HG03039 (cell line): ENCODE measurements around the gene CPTP.

Experiments
- ATAC-seq: cut with Tn5 transposase; IDR thresholded peaks from one replicate; pipeline ENCODE4 v1.9.1; 2021; ENCODE audit warnings: mild to moderate bottlenecking, moderate library complexity; ENCODE audit not compliant: unreplicated experiment

The CPTP gene

GRCh38 chr1:1332774-1333480 lies 8.3 kb downstream of the CPTP start:
- ATAC-seq, result no peak

DNA sequence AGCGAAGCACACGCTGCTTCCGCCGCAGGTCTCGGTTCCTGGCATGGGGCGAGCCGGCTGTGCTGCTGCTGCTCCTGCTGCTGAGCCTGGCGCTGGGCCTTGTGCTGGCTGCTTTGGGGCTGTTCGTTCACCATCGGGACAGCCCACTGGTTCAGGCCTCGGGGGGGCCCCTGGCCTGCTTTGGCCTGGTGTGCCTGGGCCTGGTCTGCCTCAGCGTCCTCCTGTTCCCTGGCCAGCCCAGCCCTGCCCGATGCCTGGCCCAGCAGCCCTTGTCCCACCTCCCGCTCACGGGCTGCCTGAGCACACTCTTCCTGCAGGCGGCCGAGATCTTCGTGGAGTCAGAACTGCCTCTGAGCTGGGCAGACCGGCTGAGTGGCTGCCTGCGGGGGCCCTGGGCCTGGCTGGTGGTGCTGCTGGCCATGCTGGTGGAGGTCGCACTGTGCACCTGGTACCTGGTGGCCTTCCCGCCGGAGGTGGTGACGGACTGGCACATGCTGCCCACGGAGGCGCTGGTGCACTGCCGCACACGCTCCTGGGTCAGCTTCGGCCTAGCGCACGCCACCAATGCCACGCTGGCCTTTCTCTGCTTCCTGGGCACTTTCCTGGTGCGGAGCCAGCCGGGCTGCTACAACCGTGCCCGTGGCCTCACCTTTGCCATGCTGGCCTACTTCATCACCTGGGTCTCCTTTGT lies 9.1 kb downstream of the CPTP start:
- no peak for ATAC-seq

GRCh38 chr1:1334835-1335234 lies 10.2 kb downstream of the CPTP start:
- ATAC-seq, result no peak

DNA sequence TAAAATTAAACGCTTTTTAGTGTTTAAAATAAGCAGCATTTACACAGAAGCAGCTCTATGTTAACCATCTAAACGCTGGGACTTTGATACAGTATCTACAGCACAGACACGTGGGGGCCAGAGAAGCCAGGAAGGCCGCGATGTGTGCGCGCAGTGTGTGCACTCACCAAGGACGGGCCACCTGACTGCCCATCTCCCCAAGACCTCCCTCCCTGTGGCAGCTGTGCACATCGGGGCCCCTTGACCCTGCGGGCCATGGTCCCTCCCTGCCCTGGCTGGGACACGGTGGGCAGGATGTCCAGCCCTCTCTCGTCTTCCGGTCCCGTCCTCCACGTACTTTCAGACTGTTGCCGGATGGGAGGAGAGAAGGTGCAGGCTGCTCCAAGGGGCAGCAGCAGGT lies 10.7 kb downstream of the CPTP start:
- ATAC-seq, result no peak

GRCh38 chr1:1335792-1336248 lies 11.2 kb downstream of the CPTP start:
- ATAC-seq, result no peak

- no peak for ATAC-seq
Measured at GRCh38 chr1:1336446-1336845, 11.8 kb downstream of the CPTP start.

DNA sequence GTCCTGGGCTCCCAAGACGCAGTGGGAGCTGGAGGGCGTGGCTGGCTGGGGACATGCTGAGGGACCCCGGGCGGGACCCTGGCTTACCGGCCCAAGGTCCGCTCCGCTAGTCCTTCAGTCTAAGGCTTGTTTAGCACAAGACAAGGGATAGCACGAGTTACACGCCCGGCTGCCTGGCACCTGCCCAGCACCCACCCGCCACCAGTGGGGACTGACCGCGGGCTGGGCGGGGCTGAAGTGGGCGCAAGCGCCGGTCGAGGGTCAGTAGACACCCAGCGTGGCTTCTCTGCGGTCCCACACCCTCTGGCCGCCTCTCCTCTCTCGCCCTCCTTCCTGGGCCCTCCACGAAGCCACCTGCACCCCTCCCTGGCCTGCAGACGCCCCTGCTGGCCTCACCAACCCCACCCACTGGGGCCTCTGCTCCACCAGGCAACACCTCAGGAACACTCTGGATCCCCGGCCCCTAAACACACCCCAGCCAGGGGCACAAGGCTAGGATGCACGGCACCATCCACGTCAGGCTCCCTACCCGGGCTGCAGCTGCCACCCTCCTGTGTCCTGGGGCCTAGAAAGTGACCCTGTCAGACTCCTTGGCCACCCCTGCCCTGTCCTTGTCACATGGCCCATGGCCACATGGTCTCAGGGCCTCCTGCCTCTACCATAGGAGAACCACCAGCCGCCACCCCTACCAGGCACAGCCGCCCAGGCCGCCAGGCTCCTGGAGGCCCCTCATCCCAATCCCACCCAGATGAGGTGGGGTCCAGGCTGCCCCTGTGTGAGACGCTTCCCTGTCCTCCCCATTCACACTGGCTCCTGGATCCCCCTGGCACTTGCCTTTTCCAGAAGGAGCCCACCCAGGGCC lies 12.6 kb downstream of the CPTP start:
- ATAC-seq, result no peak

DNA sequence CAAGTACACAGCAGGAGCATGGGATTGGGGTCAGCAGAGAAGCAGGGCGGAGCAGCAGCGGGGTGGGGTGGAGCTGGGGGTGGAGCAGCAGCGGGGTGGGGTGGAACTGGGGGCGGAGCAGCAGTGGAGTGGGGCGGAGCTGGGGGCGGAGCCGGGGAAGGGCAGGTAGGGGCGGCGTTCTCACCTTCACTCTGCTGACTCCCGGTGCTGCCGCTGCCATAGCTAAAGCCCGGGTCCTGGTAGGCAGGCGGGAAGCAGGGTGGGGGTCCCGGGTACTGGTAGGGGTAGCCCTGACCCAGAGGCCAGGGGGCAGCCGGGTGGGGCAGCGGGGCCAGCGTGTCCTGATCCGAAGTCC lies 13.2 kb downstream of the CPTP start:
- ATAC-seq, result no peak

GRCh38 chr1:1338278-1338677 lies 13.7 kb downstream of the CPTP start:
- no peak for ATAC-seq

DNA sequence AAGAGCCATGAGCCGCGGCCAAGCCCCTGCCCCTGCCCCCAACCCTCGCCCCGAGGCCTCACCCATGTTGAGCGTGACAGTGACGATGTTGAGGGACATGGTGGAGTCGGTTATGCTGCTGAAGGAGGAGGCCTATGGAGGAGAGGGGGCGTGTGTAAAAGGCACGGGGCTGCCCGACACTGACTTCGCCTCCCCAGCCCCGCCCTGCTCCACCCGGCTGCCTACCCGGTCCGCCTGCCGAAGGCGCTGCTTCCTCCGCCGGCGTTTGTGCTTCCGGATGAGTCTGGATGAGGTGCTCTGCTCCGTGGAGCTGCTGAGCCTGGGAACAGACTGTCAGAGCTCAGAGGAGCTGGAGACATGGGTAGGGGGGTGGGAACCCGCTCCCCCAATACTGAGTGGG lies 15.6 kb downstream of the CPTP start:
- no peak for ATAC-seq

DNA sequence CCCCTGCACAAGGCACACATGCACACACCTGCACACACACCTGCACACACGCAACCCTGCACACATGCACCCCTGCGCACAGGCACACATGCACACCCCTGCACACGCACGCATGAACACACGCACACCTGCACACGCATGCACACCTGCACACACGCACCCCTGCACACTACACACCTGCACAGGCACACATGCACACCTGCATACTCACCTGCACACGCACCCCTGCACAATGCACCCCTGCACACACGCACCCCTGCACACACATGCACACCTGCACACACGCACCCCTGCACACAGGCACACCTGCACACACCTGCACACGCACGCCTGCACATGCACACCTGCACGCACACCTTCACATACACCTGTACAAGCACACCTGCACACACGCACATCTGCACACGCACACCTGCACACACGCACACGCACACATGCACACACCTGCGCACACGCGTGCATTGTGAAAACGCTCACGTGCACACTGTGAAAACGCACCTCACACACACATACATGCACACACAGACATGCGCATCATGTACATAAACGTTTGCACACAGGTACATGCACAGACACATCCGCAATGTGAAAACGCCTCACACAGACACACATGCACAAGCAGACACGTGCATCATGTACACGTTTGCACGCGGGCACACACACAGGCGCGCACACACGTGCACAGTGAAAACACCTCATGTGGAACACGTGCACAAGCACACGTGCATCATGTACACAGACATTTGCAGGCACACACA lies 16.4 kb downstream of the CPTP start:
- ATAC-seq, result no peak

- no peak for ATAC-seq
Measured at GRCh38 chr1:1341549-1342021, 17.0 kb downstream of the CPTP start.

DNA sequence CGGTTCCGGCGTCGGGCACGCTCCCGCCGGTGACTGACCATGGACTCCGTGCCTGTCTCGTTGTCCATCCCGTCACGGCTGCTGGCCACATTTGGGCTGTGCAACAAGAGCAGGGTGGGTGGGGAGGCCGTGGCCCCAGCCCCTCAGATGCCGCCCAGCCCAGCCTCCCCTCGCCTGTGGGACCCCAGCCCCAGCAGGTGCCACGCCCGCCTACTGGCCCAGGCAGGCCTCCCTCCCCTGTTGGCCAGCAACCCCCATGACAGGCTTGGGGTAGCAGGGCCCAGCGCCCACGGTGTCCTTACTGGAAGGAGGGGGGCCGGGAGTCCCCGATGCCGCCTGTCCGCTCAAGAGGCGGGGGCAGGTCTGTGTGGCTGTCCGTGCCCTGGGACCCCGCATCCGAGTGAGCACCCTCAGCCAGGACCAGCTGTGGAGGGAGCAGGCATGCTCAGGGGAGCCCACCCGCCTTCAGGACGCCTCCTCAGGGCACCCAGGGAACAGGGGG lies 17.5 kb downstream of the CPTP start:
- ATAC-seq, result no peak

DNA sequence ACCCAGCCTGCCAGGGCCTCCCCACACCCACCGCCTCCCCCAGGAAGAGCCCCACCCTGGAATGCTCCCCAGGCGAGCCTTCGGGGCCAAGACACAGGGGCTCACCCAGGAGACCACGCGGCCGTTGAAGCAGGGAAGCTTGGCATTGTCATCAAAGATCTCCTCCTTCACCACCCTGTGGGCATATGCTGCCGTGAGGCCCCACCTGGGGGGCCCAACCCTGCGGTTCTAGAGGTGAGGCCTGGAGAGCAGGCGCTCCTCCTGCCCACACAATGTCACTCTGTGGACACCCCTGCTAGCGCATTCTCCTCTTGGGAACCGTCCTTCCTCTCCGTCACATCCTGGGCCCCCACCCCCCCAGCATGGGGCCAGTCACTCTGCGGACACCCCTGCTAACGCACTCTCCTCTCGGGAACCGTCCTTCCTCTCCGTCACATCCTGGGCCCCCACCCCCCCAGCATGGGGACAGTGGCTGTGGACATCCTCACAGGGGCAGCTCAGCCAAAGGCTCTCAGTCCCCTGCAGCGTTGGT lies 18.0 kb downstream of the CPTP start:
- no peak for ATAC-seq

DNA sequence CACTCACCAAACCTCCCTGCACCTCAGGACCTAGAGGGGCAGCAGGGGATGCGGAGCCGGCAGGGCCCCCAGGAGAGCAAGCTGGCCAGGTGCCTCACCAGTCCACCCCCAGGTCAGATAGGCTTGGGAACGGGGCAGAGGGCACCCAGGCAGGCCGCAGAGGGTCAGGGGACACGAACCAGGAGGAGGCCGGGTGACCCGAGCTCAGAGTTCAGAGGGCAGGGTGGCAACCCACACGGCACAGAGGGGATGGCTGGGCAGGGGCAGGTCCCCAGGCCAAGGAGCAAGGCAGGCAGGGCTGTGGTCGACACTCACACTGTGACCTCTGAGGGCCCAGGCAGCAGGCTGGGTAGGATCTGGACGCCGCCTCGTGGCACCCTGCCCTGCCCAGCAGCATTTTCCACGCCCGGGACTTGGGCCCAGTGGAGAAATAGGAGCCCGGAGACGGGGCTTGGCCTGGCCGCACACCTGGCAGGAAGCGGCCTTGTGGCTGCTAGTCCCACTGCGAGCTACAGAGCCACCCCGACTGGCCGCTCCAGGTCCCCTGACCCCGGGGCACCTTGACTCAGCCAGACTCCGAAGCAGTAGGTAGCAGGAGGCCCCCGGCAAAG lies 19.3 kb downstream of the CPTP start:
- no peak for ATAC-seq

GRCh38 chr1:1344655-1345361 lies 20.2 kb downstream of the CPTP start:
- no peak for ATAC-seq

DNA sequence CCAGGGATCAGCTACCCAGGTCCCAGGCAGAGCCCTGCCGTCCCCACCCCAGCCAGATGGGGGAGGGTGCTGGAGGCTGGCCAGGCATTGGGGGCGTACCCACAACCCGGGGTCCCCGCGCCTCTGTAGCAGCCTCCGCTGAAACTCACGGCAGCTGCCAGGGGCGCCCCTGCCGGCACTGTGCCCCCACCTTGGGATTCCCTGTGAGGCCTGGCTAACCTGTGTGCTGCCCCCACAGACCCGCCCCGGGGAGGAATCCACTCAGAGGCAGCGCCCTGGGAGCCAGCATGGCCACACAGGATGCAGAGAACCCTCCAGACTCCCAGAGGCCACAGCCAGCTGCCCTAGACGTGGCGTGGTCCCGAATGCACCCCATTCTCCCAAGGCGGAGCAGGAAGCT lies 20.8 kb downstream of the CPTP start:
- no peak for ATAC-seq

DNA sequence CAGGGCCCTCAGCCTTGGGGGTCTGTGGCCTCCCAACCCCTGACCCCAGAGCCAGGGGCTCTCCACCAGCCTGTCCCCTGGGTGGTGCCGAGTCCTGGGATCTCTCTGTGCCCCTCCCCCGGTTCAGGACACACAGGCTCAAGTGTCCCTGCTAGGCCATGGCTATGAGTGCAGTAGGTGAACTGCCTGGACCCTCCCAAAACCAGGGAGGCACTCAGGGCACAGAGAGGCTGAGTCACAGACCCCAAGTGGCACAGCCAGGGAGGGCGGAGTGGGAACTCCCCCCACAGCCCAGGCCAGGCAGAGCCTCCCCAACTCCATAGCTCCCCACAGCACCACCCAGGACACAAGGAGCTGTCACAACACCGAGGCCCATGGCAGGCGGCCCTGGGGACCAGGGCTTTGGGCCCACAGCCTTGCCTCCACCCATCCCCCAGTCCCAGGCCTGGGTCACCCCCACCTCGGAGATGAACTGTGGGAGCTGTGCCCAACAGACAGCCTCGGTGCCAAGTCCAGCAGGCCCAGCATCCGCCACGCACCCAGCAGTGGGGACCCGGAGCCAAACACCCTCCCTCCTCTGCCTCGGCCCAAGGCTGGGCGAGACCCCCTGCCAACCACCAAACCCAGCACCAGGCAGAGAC lies 21.4 kb downstream of the CPTP start:
- ATAC-seq, result no peak

GRCh38 chr1:1346501-1346890 lies 21.9 kb downstream of the CPTP start:
- ATAC-seq, result no peak
